NCI-H526 treated with DMSO at 0.1 percent for 48 hours (cell line): ENCODE data around the gene INSC.

ENCODE experiments used
- DNase-seq: peaks from one replicate; lab custom pipeline; 2025; lab: John Stamatoyannopoulos, UW

Gene INSC

GRCh38 chr11:15108592-15109130, 6.1 kb upstream of the INSC start:
- no peak for DNase-seq

GRCh38 chr11:15109602-15110001, 5.1 kb upstream of the INSC start:
- no peak for DNase-seq

GRCh38 chr11:15111215-15111614, 3.5 kb upstream of the INSC start:
- DNase-seq = no peak

- DNase-seq = no peak
These were observed 2.6 kb upstream of the INSC start for GRCh38 chr11:15112131-15112541.

GRCh38 chr11:15113381-15113780, 1.3 kb upstream of the INSC start:
- no peak for DNase-seq

- DNase-seq = no peak
These were observed 963 bp downstream of the INSC start for GRCh38 chr11:15115686-15116085.

- no peak for DNase-seq
These were observed 3.0 kb downstream of the INSC start for GRCh38 chr11:15117751-15118150.

GRCh38 chr11:15118431-15118830, 3.7 kb downstream of the INSC start:
- no peak for DNase-seq

GRCh38 chr11:15119352-15119751, 4.6 kb downstream of the INSC start:
- DNase-seq = no peak

GRCh38 chr11:15119826-15120225, 5.1 kb downstream of the INSC start:
- no peak for DNase-seq

GRCh38 chr11:15123849-15124248, 9.1 kb downstream of the INSC start:
- DNase-seq = no peak

GRCh38 chr11:15124528-15124927, 9.8 kb downstream of the INSC start:
- DNase-seq = no peak

- DNase-seq = no peak
These were observed 12.6 kb downstream of the INSC start for GRCh38 chr11:15127341-15127740.

GRCh38 chr11:15128621-15129020, 13.9 kb downstream of the INSC start:
- no peak for DNase-seq

GRCh38 chr11:15136166-15136565, 21.4 kb downstream of the INSC start:
- DNase-seq = no peak

- DNase-seq = no peak
These were observed 24.5 kb downstream of the INSC start for GRCh38 chr11:15139096-15139770.

- DNase-seq = no peak
These were observed 25.4 kb downstream of the INSC start for GRCh38 chr11:15139958-15140659.

- DNase-seq = no peak
These were observed 26.7 kb downstream of the INSC start for GRCh38 chr11:15141381-15141780.

GRCh38 chr11:15142838-15143237, 28.1 kb downstream of the INSC start:
- no peak for DNase-seq

GRCh38 chr11:15143855-15144254, 29.1 kb downstream of the INSC start:
- DNase-seq = no peak

GRCh38 chr11:15144347-15144746, 29.6 kb downstream of the INSC start:
- DNase-seq = no peak

GRCh38 chr11:15145151-15145550, 30.4 kb downstream of the INSC start:
- no peak for DNase-seq

- no peak for DNase-seq
These were observed 30.9 kb downstream of the INSC start for GRCh38 chr11:15145615-15146014.
